Adipocyte (in vitro differentiated cells): ENCODE measurements around the gene PPIP5K1.

ENCODE experiments used
- DNase-seq: peaks from one replicate; pipeline ENCODE4 v3.0.0-alpha.2; 2015; ENCODE audit warnings: low read depth
- H3K27me3 ChIP-seq: replicated peaks from 2 replicates; pipeline ENCODE4 v1.7.0; 2013; ENCODE audit warnings: mild to moderate bottlenecking, low read length, moderate library complexity; ENCODE audit not compliant: control insufficient read depth, insufficient read depth
- H3K36me3 ChIP-seq: 2 replicates; pipeline ENCODE4 v1.7.0; 2013; ENCODE audit warnings: low read length, mild to moderate bottlenecking, moderate library complexity; ENCODE audit not compliant: control insufficient read depth, insufficient read depth, severe bottlenecking
- H3K4me1 ChIP-seq: 2 replicates; pipeline ENCODE4 v1.7.0; 2013; ENCODE audit warnings: mild to moderate bottlenecking, low read length, moderate library complexity; ENCODE audit not compliant: control insufficient read depth, insufficient read depth
- H3K4me3 ChIP-seq: 2 replicates; pipeline ENCODE4 v1.7.0; 2013; ENCODE audit warnings: mild to moderate bottlenecking, low read length, moderate library complexity
- H3K9ac ChIP-seq: 2 replicates; pipeline ENCODE4 v1.7.0; 2013; ENCODE audit warnings: mild to moderate bottlenecking, low read length, moderate library complexity
- H3K9me3 ChIP-seq: 2 replicates; pipeline ENCODE4 v1.7.0; 2013; ENCODE audit warnings: mild to moderate bottlenecking, low read length, moderate library complexity; ENCODE audit not compliant: control insufficient read depth

PPIP5K1 gene

GRCh38 chr15:43508991-43509659, 80.9 kb downstream of the PPIP5K1 start:
- H3K4me1 ChIP-seq = peaks cover 42% of the 10 kb centered on the region
- peak overlapping the region; percentile 85 for H3K9ac ChIP-seq
- DNase-seq = peak; percentile 72
- no peaks in the 10 kb centered on the region for H3K9me3 ChIP-seq
- peak overlapping the region; percentile 82 for H3K4me3 ChIP-seq
- no peaks in the 10 kb centered on the region for H3K27me3 ChIP-seq
- no peaks in the 10 kb centered on the region for H3K36me3 ChIP-seq

DNA sequence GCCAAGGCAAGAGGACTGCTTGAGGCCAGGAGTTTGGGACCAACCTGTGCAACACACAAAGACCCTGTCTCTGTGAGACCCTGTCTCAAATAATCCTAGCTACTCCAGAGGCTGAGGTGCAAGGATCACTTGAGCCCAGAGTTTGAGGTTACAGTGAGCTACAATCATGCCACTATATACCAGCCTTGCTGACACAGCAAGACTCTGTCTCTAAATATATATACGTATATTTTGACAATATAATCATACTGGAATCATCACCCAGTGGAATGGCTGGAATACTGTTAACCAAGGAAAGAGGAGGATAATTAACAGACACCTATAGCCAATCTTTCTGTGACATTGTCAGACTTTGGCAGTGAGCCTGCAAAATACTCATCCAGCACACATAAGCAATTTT, 81.6 kb downstream of the PPIP5K1 start:
- Histone ChIP-seq H3K4me1 (peaks cover 35% of the 10 kb centered on the region), H3K36me3 (no peaks in the 10 kb centered on the region), H3K9me3 (no peaks in the 10 kb centered on the region), H3K27me3 (no peaks in the 10 kb centered on the region), H3K4me3 (no peak overlapping the region), H3K9ac (peak overlapping the region; percentile 85)
- DNase-seq = no peak

DNA sequence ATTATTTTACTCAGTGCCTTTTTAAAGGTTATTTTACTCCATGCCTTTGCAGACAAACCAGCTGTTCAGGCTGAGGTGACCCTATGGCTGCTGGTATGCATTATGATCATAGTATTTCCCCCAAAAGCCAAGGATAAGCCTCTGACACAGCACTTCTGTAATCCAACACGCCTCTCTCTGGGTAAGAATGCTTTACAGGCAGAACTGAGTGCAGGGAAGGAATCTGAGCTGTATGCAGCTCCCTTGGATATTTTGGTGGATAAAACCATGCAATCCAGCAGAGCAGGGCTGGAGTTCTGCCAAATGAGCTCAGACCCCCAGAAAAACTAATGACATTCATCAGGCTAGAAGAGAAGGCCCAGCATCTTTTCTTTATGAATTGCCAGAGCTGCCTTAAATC, 84.3 kb downstream of the PPIP5K1 start:
- Histone ChIP-seq H3K4me1 (peaks cover 25% of the 10 kb centered on the region), H3K9ac (peak overlapping the region; percentile 25), H3K36me3 (no peaks in the 10 kb centered on the region), H3K4me3 (no peak overlapping the region), H3K9me3 (no peaks in the 10 kb centered on the region), H3K27me3 (no peaks in the 10 kb centered on the region)
- peak; percentile 89 for DNase-seq

DNA sequence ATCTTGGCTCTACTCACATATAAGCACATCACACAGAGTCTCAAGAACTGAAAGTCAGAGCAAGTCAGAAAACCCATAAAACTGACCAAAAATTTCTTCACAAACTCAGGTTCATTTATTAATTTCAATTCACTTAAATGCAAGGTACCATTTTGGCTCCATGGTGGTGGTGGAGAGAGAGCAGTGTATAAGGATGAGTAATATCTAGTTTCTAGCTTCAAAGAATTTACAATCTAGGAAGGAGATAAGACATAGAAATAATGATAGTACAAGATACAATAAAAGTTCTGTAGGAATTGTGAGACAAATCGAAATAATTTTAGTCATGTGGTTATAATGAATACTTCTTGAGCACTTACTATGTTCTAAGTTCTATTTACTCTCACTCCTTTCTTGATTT, 90.4 kb downstream of the PPIP5K1 start:
- H3K9me3 ChIP-seq = no peaks in the 10 kb centered on the region
- no peak overlapping the region for H3K9ac ChIP-seq
- H3K4me3 ChIP-seq = no peak overlapping the region
- no peak for DNase-seq
- H3K4me1 ChIP-seq = no peaks in the 10 kb centered on the region
- no peaks in the 10 kb centered on the region for H3K36me3 ChIP-seq
- no peaks in the 10 kb centered on the region for H3K27me3 ChIP-seq

- no peaks in the 10 kb centered on the region for H3K27me3 ChIP-seq
- H3K9me3 ChIP-seq = no peaks in the 10 kb centered on the region
- H3K4me3 ChIP-seq = no peak overlapping the region
- no peaks in the 10 kb centered on the region for H3K36me3 ChIP-seq
- no peaks in the 10 kb centered on the region for H3K4me1 ChIP-seq
- no peak for DNase-seq
- no peak overlapping the region for H3K9ac ChIP-seq
Measured at GRCh38 chr15:43498990-43499389, 91.0 kb downstream of the PPIP5K1 start.

DNA sequence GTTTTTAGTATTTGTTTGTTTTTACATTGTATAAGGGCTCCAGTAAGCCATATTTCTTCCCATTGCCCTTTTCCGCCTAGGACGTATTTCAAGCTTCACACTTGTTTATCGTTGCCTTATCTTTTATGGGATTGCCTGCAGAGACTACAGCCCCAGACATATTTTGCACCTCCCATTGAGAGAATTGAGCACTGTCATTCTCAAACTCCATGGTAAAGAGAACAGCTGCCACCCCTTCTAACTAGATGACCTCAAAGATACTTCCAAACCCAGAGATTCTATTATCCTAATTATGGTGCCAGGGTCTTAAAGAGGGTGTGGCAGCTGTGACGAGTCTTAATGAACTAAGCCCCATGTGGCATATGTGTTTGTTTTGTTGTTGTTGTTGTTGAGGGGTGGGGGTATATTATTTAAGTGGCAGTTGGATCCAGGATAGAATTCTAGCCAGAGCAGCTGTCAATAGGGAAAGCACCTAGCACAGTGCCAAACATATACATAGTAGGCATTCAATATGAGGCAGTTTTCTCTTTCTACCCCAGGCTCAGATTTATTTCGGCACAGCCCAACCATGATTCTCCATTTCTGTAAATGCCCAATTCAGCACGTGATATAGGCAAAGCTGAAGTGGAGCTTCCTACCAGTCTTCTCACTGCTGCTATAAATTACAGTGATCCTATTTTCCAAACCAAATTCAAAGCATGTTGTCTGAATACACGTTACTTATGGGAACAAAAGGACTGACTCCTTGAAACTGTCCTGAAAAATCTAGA, 96.1 kb downstream of the PPIP5K1 start:
- H3K4me3 ChIP-seq = peak overlapping the region; percentile 96
- H3K36me3 ChIP-seq = peaks cover 17% of the 10 kb centered on the region
- peak overlapping the region; percentile 86 for H3K9ac ChIP-seq
- H3K4me1 ChIP-seq = peaks cover 24% of the 10 kb centered on the region
- H3K27me3 ChIP-seq = no peaks in the 10 kb centered on the region
- H3K9me3 ChIP-seq = no peaks in the 10 kb centered on the region
- no peak for DNase-seq

DNA sequence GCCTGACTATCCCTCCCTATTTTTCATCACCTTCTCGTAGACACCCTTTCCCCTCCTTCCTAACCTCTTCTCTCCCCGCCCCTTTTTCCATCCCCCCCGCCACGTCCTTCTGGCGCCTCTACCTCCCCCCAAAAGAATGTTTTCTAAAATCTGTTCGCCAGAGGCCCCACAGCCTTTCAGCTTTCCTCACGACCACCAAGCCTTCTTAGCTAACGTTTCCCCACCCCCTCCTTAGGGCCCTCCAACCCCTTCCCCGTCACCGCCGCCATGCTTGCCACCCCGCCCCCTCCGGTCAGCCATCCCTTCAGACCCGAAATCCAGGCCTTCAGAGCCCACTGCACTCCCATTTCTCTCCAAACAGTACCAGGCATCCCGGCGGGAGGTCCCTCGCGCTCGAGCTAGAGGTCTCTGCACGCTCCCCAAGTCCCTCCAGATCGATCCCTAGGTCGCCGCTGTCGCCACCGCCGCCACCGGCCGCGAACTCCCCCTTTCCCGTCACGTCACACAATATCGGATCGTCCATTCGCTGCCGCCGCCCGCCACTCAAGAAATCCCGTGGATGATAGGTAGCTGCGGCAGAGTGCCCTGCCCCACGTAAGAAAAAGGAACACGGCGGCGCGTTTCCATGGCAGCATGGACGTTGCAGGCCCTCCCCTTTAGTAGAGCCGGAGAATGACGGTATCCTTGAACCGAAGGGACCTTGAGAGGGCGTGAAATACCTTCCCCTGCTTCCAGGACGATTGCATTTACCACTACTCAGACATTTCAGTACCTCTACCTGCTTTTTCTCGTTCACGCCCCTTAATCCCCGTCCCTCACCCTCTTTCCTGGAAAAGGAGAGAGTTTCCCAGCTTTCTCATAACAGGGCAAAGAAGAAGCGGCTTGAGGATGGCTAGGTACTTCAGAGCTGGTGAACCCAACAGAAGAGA, 97.1 kb downstream of the PPIP5K1 start, which contains the start of gene TP53BP1:
Gene TP53BP1, minus strand, starts transcription at position 484 of the 929 bp plus-strand sequence. Its CDS starts 113 bp downstream, at position 371.
- Histone ChIP-seq H3K4me1 (peaks cover 28% of the 10 kb centered on the region), H3K9ac (peak within 1 kb of the TSS; percentile 86), H3K27me3 (no peaks in the 10 kb centered on the region), H3K36me3 (peaks cover 23% of the 10 kb centered on the region), H3K4me3 (peak within 1 kb of the TSS; percentile 96), H3K9me3 (no peaks in the 10 kb centered on the region)
- peak; percentile 98 for DNase-seq

DNA sequence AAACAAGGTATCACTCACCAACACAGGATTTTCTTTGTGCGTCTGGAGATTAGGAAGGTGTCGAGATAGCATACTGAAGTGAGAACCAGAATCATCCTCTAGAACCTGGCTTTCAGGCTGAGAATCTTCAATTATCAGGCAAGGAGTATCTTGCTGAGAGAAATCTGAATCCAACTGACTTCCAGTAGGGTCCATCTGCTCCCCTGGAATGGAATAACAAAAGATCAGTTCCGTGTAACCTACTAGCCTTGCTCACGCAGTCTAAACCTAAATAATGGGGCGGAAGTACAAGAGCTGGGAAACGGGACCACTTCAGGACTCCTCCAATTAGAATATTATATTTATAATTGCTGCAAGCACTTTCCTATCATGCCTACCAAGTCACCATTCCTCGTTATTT, 97.7 kb downstream of the PPIP5K1 start:
- Histone ChIP-seq H3K27me3 (no peaks in the 10 kb centered on the region), H3K9me3 (no peaks in the 10 kb centered on the region), H3K4me3 (peak overlapping the region; percentile 96), H3K9ac (peak overlapping the region; percentile 86), H3K4me1 (peaks cover 28% of the 10 kb centered on the region), H3K36me3 (peaks cover 30% of the 10 kb centered on the region)
- DNase-seq = peak; percentile 56

DNA sequence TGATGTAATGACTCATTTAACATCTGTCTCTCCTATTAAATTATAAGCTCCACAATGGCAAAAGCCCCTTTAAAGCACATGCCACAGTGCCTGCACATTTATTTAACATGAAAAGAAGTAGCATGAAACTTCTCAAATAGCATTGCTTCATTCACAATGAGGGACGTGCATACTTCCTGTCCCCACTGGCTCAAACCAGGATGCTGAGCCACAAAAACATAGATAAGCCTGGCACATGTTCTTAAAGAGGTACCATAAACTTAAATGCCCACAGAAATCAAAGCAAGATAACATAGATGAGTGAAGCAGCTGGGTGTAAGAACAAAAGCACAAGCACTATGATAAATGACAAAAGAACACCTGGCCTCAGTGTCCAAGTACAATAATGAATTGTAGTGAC, 100.8 kb downstream of the PPIP5K1 start:
- no peak overlapping the region for H3K4me3 ChIP-seq
- DNase-seq = no peak
- H3K4me1 ChIP-seq = peaks cover 36% of the 10 kb centered on the region
- peaks cover 34% of the 10 kb centered on the region for H3K36me3 ChIP-seq
- H3K9ac ChIP-seq = no peak overlapping the region
- H3K9me3 ChIP-seq = no peaks in the 10 kb centered on the region
- no peaks in the 10 kb centered on the region for H3K27me3 ChIP-seq

DNA sequence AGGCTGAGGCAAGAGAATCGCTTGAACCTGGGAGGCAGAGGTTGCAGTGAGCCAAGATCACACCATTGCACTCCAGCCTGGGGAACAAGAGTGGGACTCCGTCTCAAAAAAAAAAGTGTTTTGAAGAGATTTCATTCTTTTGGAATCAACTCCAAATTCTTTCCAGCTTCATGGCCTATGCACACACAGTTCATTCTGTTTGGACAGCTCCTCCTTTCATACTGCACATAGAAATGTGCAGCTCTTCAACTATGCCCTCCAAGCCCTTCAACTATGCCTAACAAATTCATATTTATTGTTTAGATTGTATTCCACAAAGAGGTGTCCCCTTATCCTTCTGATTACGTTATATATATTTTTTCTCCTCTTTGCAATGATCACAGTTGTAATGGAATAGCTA, 101.2 kb downstream of the PPIP5K1 start:
- H3K9me3 ChIP-seq = no peaks in the 10 kb centered on the region
- H3K4me1 ChIP-seq = peaks cover 40% of the 10 kb centered on the region
- no peak overlapping the region for H3K9ac ChIP-seq
- peaks cover 34% of the 10 kb centered on the region for H3K36me3 ChIP-seq
- H3K27me3 ChIP-seq = no peaks in the 10 kb centered on the region
- no peak overlapping the region for H3K4me3 ChIP-seq
- no peak for DNase-seq
